PFSK-1 (cell line): ENCODE results near the gene MCTP1.

Source experiments
- FOXP2 ChIP-seq: optimal IDR thresholded peaks from 2 replicates; pipeline ENCODE3; 2011; ENCODE audit warnings: borderline replicate concordance, control low read depth, inconsistent platforms; ENCODE audit not compliant: insufficient read depth; ENCODE audit errors: extremely low read length, extremely low read depth
- POLR2AphosphoS5 ChIP-seq: IDR thresholded peaks from 2 replicates; pipeline ENCODE4 v1.6.1; 2012; ENCODE audit warnings: low read depth, mild to moderate bottlenecking, control low read depth, low read length, moderate library complexity
- SIN3A ChIP-seq: IDR thresholded peaks from 2 replicates; pipeline ENCODE4 v1.6.1; 2012; ENCODE audit warnings: mild to moderate bottlenecking, low read length, moderate library complexity, borderline replicate concordance; ENCODE audit not compliant: insufficient read depth
- TAF1 ChIP-seq: IDR thresholded peaks from 2 replicates; pipeline ENCODE4 v1.6.1; 2012; ENCODE audit warnings: low read length, control low read depth, borderline replicate concordance; ENCODE audit not compliant: insufficient read depth
- TF ChIP-seq, protein P1 (sequence below), 2 experiments: IDR thresholded peaks; 2 replicates each; pipeline versions ENCODE4 v1.6.1 to v1.8.0; 2011 to 2012; ENCODE audit warnings: low read depth in 2 of 2, low read length in 2 of 2, control low read depth in 1 of 2, inconsistent platforms in 1 of 2, mild to moderate bottlenecking in 1 of 2, moderate library complexity in 1 of 2; ENCODE audit not compliant: insufficient read depth in 1 of 2

MCTP1 gene

DNA sequence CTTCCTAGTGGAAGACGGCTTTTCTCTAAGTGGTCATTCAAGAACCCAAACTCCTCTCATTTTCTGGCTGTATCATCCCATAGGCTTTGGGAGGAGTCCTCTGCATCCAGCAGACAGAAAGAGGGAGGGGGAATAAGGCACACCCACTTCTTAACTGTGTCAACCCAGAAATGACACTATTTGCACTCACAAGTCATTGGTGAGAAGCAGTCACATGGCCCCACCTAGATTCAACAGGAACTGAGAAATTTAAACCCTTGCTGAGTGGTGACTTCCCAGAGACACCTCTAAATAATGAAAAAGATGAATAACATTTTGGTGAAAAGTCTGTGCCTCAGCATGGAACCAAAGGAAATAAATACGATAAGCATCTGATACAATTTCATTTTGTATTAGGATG, 120.0 kb downstream of the MCTP1 start:
- TF ChIP-seq POLR2AphosphoS5 (no peak), TAF1 (no peak), FOXP2 (no peak)

DNA sequence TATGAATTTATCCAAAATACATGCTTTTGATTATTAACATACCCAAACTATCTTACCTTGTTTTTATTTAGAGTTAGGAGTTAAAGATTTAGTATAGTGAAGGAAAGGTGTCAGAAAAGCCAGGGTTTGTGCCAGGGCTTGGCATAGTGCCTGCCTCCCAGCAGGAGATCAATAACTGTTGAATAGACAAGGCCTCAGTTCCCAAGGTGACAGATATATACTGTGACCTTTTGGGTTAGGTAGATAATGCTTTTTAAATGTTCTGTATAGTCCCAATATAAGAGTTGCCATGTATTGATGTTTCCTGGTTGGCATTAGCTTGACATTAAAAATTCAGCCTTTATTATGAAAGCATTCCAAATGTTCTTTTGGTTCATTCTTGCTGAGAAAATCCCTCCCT, 121.8 kb downstream of the MCTP1 start:
- no peak for TF ChIP-seq POLR2AphosphoS5
- TF ChIP-seq, protein P1, sequence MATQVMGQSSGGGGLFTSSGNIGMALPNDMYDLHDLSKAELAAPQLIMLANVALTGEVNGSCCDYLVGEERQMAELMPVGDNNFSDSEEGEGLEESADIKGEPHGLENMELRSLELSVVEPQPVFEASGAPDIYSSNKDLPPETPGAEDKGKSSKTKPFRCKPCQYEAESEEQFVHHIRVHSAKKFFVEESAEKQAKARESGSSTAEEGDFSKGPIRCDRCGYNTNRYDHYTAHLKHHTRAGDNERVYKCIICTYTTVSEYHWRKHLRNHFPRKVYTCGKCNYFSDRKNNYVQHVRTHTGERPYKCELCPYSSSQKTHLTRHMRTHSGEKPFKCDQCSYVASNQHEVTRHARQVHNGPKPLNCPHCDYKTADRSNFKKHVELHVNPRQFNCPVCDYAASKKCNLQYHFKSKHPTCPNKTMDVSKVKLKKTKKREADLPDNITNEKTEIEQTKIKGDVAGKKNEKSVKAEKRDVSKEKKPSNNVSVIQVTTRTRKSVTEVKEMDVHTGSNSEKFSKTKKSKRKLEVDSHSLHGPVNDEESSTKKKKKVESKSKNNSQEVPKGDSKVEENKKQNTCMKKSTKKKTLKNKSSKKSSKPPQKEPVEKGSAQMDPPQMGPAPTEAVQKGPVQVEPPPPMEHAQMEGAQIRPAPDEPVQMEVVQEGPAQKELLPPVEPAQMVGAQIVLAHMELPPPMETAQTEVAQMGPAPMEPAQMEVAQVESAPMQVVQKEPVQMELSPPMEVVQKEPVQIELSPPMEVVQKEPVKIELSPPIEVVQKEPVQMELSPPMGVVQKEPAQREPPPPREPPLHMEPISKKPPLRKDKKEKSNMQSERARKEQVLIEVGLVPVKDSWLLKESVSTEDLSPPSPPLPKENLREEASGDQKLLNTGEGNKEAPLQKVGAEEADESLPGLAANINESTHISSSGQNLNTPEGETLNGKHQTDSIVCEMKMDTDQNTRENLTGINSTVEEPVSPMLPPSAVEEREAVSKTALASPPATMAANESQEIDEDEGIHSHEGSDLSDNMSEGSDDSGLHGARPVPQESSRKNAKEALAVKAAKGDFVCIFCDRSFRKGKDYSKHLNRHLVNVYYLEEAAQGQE (IDR thresholded peaks at IDR 0.05; ENCODE audit: insufficient read depth in 1 of 2, low read depth in 2 of 2, low read length in 2 of 2), result no peak
- no peak for TF ChIP-seq SIN3A
- no peak for TF ChIP-seq TAF1
- TF ChIP-seq FOXP2, result no peak

DNA sequence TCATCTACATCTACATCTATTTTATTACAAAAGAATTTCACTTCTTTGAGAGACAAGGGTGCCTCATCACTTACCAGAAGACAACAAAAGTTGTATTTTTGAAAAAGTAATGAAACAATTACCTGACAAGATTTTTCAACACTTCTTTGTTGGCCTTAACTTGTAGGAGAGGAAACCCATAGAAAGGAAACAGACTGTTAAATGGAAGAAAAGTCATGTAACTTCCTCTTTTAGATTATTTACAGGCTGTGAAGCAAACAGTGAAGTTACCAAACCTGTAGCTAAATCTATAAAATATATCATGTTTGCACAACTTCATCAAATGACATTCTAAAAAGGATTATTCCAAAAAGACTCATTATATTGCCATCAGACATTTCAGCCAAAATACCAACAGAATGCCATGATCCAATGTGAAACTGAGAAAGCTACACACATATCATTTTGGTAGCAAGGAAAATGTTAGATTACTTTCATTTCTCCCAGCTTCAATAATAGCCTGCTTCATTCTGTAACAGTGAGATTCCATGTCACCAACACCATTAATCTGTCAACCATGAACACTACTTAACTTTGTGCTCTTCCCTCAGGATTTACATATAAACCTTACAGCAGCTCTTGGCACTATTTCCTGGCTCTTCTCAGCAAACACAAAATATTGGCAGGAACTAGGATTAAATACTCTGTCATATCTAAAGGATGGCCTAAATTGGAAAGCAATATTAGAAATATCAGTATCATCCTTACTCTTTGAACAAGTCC, 122.5 kb downstream of the MCTP1 start:
- TF ChIP-seq FOXP2 (no peak), SIN3A (no peak), TAF1 (no peak), POLR2AphosphoS5 (no peak)
- TF ChIP-seq, protein P1 (IDR thresholded peaks at IDR 0.05; ENCODE audit: insufficient read depth in 1 of 2, low read depth in 2 of 2, low read length in 2 of 2), result no peak

DNA sequence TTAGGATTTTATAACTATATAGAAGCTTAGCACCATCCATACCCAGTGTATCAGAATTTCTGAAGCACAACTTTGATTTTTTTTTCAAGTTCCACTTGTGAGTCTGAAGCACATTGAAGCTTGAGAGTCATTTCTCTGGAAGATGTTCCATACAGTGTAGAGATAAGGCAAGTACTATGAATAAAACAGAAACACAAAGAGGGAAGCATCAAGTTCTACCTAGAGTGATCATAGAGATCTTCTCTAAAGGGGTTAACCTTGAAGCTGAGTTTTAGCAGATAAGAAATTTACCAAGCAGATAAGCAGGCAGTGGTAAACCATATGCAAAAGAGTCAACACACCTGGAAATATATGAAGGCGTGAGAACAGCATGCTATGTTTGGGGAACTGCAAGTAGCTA, 125.3 kb downstream of the MCTP1 start:
- TF ChIP-seq FOXP2 (no peak), SIN3A (no peak), POLR2AphosphoS5 (no peak)
- TF ChIP-seq, protein P1 (IDR thresholded peaks at IDR 0.05; ENCODE audit: insufficient read depth in 1 of 2, low read depth in 2 of 2, low read length in 2 of 2), result no peak

DNA sequence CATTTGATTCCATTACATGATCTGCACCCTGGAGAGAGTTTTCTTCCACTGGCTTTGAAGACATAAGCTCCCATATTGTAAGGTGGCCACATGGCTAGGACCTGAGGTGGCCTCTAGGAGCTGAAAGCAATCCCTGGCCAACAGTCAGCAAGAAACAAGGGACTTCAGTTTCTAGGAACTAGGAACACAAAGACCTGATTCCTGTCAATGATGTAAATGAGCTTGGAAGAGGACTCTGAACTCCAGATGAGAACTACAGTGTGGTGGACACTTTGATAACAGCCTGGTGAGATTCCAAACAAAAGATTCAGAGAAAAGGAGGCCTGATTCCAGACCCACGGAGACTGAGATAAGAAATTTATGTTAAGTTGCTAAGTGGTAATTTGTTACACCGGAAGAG, 129.0 kb downstream of the MCTP1 start:
- TF ChIP-seq, protein P1 (IDR thresholded peaks at IDR 0.05; ENCODE audit: insufficient read depth in 1 of 2, low read depth in 2 of 2, low read length in 2 of 2), result no peak
- TF ChIP-seq POLR2AphosphoS5, result no peak
- TF ChIP-seq FOXP2, result no peak
- TF ChIP-seq SIN3A, result no peak
- TF ChIP-seq TAF1, result no peak
